ENCODE data around the gene CYB5D1. TPM values are rescaled to one million over a fixed set of nuclear protein-coding genes. Genes with fewer than 3 reads are reported as not detected.

The CYB5D1 gene
- total RNA-seq, 4 donors from 2014 or later, result 14.9 to 29.5 (median 23.5) TPM

DNA sequence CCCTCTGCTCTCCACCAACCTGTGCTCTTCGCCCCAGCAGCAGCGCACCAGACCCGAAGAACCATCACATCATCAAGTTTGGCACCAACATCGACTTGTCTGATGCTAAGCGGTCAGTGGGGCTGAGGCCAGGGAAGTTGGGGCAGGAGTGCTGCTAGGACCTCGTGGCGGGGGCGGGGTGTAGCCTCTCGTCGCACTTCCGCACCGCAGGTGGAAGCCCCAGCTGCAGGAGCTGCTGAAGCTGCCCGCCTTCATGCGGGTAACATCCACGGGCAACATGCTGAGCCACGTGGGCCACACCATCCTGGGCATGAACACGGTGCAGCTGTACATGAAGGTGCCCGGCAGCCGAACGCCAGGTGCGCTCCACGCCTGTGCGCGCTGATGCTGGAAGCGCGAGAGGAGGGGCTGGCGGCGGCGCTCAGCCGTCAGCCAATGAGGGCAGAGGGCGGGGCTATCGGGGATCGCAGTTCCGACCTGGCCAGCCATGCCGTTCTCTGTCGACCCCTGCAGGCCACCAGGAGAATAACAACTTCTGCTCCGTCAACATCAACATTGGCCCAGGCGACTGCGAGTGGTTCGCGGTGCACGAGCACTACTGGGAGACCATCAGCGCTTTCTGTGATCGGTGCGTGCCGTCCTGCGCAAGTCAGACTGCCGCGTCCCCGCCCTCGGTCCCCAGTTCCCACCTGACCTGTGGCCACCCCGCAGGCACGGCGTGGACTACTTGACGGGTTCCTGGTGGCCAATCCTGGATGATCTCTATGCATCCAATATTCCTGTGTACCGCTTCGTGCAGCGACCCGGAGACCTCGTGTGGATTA, 6.2 kb upstream of the CYB5D1 start:
- Histone ChIP-seq H3K27me3 (no peaks in the 10 kb centered on the region), H3K4me3 (replicated peaks in 1 of 3) (no peak overlapping the region), H3K27ac (no peak overlapping the region), H3K9me3 (no peaks in the 10 kb centered on the region), H3K36me3 (peaks cover 46 to 56% of the 10 kb centered on the region in 2 donors), H3K4me1 (peaks cover 9 to 26% of the 10 kb centered on the region in 2 donors)
- DNase-seq, result peak; percentile 93 to 94
- TF ChIP-seq CTCF (IDR thresholded peaks at IDR 0.05), result peak; percentile 98 to 100 (median 98)
- peak in 1 of 2 donors; percentile 43 for TF ChIP-seq POLR2A (IDR thresholded peaks at IDR 0.05)
- WGBS, 2 donors, result 25 to 72% methylated on average over 7 to 31 of the region's 60 CpGs
- intact Hi-C loops (cut with DNase I), result no loop called here

- intact Hi-C loops (cut with DNase I), result no loop called here
These were observed 5.5 kb upstream of the CYB5D1 start for GRCh38 chr17:7852262-7852670.

DNA sequence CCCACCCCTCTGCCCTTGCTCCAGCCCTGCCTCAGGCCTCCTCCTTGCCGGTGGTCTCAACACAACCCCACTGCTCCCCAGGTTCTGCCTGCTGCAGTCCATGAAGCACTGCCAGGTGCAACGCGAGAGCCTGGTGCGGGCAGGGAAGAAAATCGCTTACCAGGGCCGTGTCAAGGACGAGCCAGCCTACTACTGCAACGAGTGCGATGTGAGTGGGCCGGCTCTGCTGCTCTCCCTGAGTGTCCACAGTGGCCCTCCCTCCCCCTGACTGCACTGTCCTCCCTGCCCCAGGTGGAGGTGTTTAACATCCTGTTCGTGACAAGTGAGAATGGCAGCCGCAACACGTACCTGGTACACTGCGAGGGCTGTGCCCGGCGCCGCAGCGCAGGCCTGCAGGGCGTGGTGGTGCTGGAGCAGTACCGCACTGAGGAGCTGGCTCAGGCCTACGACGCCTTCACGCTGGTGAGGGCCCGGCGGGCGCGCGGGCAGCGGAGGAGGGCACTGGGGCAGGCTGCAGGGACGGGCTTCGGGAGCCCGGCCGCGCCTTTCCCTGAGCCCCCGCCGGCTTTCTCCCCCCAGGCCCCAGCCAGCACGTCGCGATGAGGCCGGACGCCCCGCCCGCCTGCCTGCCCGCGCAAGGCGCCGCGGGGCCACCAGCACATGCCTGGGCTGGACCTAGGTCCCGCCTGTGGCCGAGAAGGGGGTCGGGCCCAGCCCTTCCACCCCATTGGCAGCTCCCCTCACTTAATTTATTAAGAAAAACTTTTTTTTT, 4.7 kb upstream of the CYB5D1 start:
- H3K27ac ChIP-seq, result peak overlapping the region in 1 of 3 donors; percentile 7
- intact Hi-C loops (cut with DNase I), result no loop called here
- H3K9me3 ChIP-seq, result no peaks in the 10 kb centered on the region
- H3K4me1 ChIP-seq, result peaks cover 12 to 27% of the 10 kb centered on the region in 2 donors
- TF ChIP-seq CTCF (IDR thresholded peaks at IDR 0.05) (no peak), POLR2A (IDR thresholded peaks at IDR 0.05) (no peak)
- WGBS, 2 donors, result 86 to 97% methylated on average over 15 to 23 of the region's 51 CpGs
- no peak overlapping the region for H3K4me3 ChIP-seq (replicated peaks in 1 of 3)
- DNase-seq, result no peak
- no peaks in the 10 kb centered on the region for H3K27me3 ChIP-seq
- H3K36me3 ChIP-seq, result peaks cover 33 to 42% of the 10 kb centered on the region in 2 donors

More at GRCh38 chr17:7852262-7852670, 5.5 kb upstream of the CYB5D1 start:
- H3K27me3 ChIP-seq, result no peaks in the 10 kb centered on the region
- TF ChIP-seq CTCF (IDR thresholded peaks at IDR 0.05), result no peak
- no peak overlapping the region for H3K4me3 ChIP-seq (replicated peaks in 1 of 3)
- peaks cover 40 to 50% of the 10 kb centered on the region in 2 donors for H3K36me3 ChIP-seq
- no peaks in the 10 kb centered on the region for H3K9me3 ChIP-seq
- peak overlapping the region in 1 of 3 donors; percentile 7 for H3K27ac ChIP-seq
- no peak for DNase-seq
- WGBS, 2 donors, result 78 to 90% methylated on average over 17 to 20 of the region's 20 CpGs
- H3K4me1 ChIP-seq, result peaks cover 12 to 27% of the 10 kb centered on the region in 2 donors

GRCh38 chr17:7853691-7854038, 4.1 kb upstream of the CYB5D1 start:
- Histone ChIP-seq H3K4me1 (peaks cover 17 to 31% of the 10 kb centered on the region in 2 donors), H3K27ac (no peak overlapping the region), H3K27me3 (no peaks in the 10 kb centered on the region), H3K36me3 (peaks cover 27 to 36% of the 10 kb centered on the region in 2 donors), H3K4me3 (replicated peaks in 1 of 3) (no peak overlapping the region), H3K9me3 (no peaks in the 10 kb centered on the region)
- no peak for TF ChIP-seq POLR2A (IDR thresholded peaks at IDR 0.05)
- no peak for TF ChIP-seq CTCF (IDR thresholded peaks at IDR 0.05)
- intact Hi-C loops (cut with DNase I), result no loop called here
- DNase-seq, result no peak
- 80 to 83% methylated on average over 21 of the region's 21 CpGs for WGBS, 2 donors

All from thyroid gland (tissue), 4 donors.